Activated T-cell treated with anti-CD3 and anti-CD28 coated beads for 4 hours (primary cell): ENCODE measurements around the gene P4HB.

Source experiments
- DNase-seq: peaks from one replicate; pipeline ENCODE4 v3.0.0-alpha.2; 2020

The P4HB gene

GRCh38 chr17:81859906-81860755 is at the start of gene P4HB:
Gene P4HB, minus strand, starts transcription at chr17:81860535. Its CDS starts 64 bp downstream, at chr17:81860471.
- peak; percentile 5 for DNase-seq

- no peak for DNase-seq
Observed at GRCh38 chr17:81909231-81909630, 48.9 kb upstream of the P4HB start.

GRCh38 chr17:81908793-81909192 is 48.5 kb upstream of the P4HB start:
- DNase-seq, result no peak

- no peak for DNase-seq
Observed at GRCh38 chr17:81907219-81908145, 47.1 kb upstream of the P4HB start.

- DNase-seq, result no peak
Observed at GRCh38 chr17:81906476-81907218, 46.3 kb upstream of the P4HB start.

GRCh38 chr17:81905993-81906392 is 45.7 kb upstream of the P4HB start:
- DNase-seq, result no peak

GRCh38 chr17:81905424-81905875 is 45.1 kb upstream of the P4HB start:
- no peak for DNase-seq

- no peak for DNase-seq
Observed at GRCh38 chr17:81904600-81905423, 44.5 kb upstream of the P4HB start.

- no peak for DNase-seq
Observed at GRCh38 chr17:81903896-81904599, 43.7 kb upstream of the P4HB start.

GRCh38 chr17:81903415-81903831 is 43.1 kb upstream of the P4HB start:
- no peak for DNase-seq

GRCh38 chr17:81902653-81903414 is 42.5 kb upstream of the P4HB start:
- DNase-seq, result no peak

- DNase-seq, result no peak
Observed at GRCh38 chr17:81902023-81902652, 41.8 kb upstream of the P4HB start, which contains the start of gene NPB. Gene NPB, plus strand, starts transcription at chr17:81902238. Its CDS starts 40 bp downstream, at chr17:81902278.

GRCh38 chr17:81901167-81902022 is 41.1 kb upstream of the P4HB start:
- no peak for DNase-seq

GRCh38 chr17:81900181-81900820 is 40.0 kb upstream of the P4HB start:
- no peak for DNase-seq

GRCh38 chr17:81899514-81900166 is 39.3 kb upstream of the P4HB start:
- no peak for DNase-seq

- DNase-seq, result no peak
Observed at GRCh38 chr17:81898885-81899284, 38.5 kb upstream of the P4HB start.

GRCh38 chr17:81898029-81898866 is 37.9 kb upstream of the P4HB start:
- no peak for DNase-seq
